DND-41 (cell line): Measurements from ENCODE around the gene MMGT1.

Experiments
- ATAC-seq: fragments of 200-7000 bp; cut with Tn5 transposase; 3 replicates; pipeline ENCODE4 v1.9.1; 2021; ENCODE audit warnings: low read depth; ENCODE audit not compliant: insufficient read depth
- DNase-seq: peaks from one replicate; pipeline ENCODE4 v3.0.0-alpha.2; 2020
- H2AFZ ChIP-seq: 2 replicates; pipeline ENCODE4 v1.6.0; 2012; ENCODE audit warnings: low read depth, low read length
- H3K27ac ChIP-seq: 2 replicates; pipeline ENCODE4 v1.5.1; 2012; ENCODE audit warnings: low read length, inconsistent platforms
- H3K27me3 ChIP-seq: fragments of 200-600 bp; sonication (generic); 2 replicates; pipeline ENCODE4 v1.6.0; 2012; ENCODE audit warnings: low read length, mild to moderate bottlenecking, inconsistent platforms; ENCODE audit not compliant: insufficient read depth, poor library complexity
- H3K36me3 ChIP-seq: 2 replicates; pipeline ENCODE4 v1.5.1; 2012; ENCODE audit warnings: low read length, inconsistent platforms; ENCODE audit not compliant: insufficient read depth
- H3K4me1 ChIP-seq: 2 replicates; pipeline ENCODE4 v1.5.1; 2012; ENCODE audit warnings: mild to moderate bottlenecking, low read length; ENCODE audit not compliant: insufficient read depth
- H3K4me2 ChIP-seq: 2 replicates; pipeline ENCODE4 v1.6.0; 2012; ENCODE audit warnings: mild to moderate bottlenecking, moderate library complexity, low read length, inconsistent platforms; ENCODE audit not compliant: insufficient read depth
- H3K4me3 ChIP-seq, 2 experiments: fragments of 200-600 bp in 1 of 2; shearing (Covaris generic) in 1 of 2; 2 replicates each; pipeline ENCODE4 v1.5.1; 2012 to 2016; ENCODE audit warnings: inconsistent platforms in 2 of 2, low read length in 2 of 2, mild to moderate bottlenecking in 2 of 2, low read depth in 1 of 2, moderate library complexity in 1 of 2
- H3K79me2 ChIP-seq: 2 replicates; pipeline ENCODE4 v1.6.0; 2012; ENCODE audit warnings: low read length, inconsistent platforms; ENCODE audit not compliant: insufficient read depth
- H3K9ac ChIP-seq: 2 replicates; pipeline ENCODE4 v1.6.0; 2012; ENCODE audit warnings: low read depth, mild to moderate bottlenecking, inconsistent platforms, low read length, moderate library complexity
- H3K9me3 ChIP-seq: 2 replicates; pipeline ENCODE4 v1.5.1; 2012; ENCODE audit warnings: low read length, moderate library complexity, mild to moderate bottlenecking, inconsistent platforms; ENCODE audit not compliant: insufficient read depth, severe bottlenecking
- H4K20me1 ChIP-seq: 2 replicates; pipeline ENCODE4 v1.6.0; 2012; ENCODE audit warnings: low read length; ENCODE audit not compliant: insufficient read depth
- CTCF ChIP-seq: IDR thresholded peaks from 2 replicates; pipeline ENCODE4 v1.5.1; 2012; ENCODE audit warnings: borderline replicate concordance, low read length, moderate library complexity, mild to moderate bottlenecking; ENCODE audit not compliant: poor library complexity, severe bottlenecking; ENCODE audit errors: extremely low read depth
- EZH2 ChIP-seq: IDR thresholded peaks from 3 replicates; pipeline ENCODE4 v1.6.1; 2012; ENCODE audit warnings: borderline replicate concordance, low read depth, mild to moderate bottlenecking, moderate library complexity, low read length, inconsistent platforms; ENCODE audit not compliant: severe bottlenecking

The MMGT1 gene

GRCh38 chrX:135973025-135973547 is 702 bp downstream of the MMGT1 start:
- DNase-seq (no peak), ATAC-seq (peak; percentile 5; the same call in 1 of the 3 replicates)
- peak overlapping the region; percentile 98 for H3K27ac ChIP-seq
- peaks cover 40% of the 10 kb centered on the region for H3K79me2 ChIP-seq
- peak overlapping the region; percentile 96 for H2AFZ ChIP-seq
- H3K9me3 ChIP-seq = no peaks in the 10 kb centered on the region
- H3K4me3 ChIP-seq = peak overlapping the region; percentile 92 to 97
- no peaks in the 10 kb centered on the region for H3K27me3 ChIP-seq
- peak overlapping the region; percentile 87 for H3K9ac ChIP-seq
- H3K4me1 ChIP-seq = peaks cover 28% of the 10 kb centered on the region
- H3K4me2 ChIP-seq = peak overlapping the region; percentile 98
- peaks cover 11% of the 10 kb centered on the region for H3K36me3 ChIP-seq
- no peak for TF ChIP-seq CTCF
- no peak for TF ChIP-seq EZH2
- peaks cover 3% of the 10 kb centered on the region; the same call in 1 of the 2 replicates for H4K20me1 ChIP-seq

- no peaks in the 10 kb centered on the region for H3K9me3 ChIP-seq
- TF ChIP-seq CTCF (no peak), EZH2 (no peak)
- no peaks in the 10 kb centered on the region for H4K20me1 ChIP-seq
- ATAC-seq (no peak), DNase-seq (no peak)
- no peaks in the 10 kb centered on the region for H3K36me3 ChIP-seq
- no peaks in the 10 kb centered on the region for H3K27me3 ChIP-seq
- H3K4me3 ChIP-seq = no peak overlapping the region
- no peak overlapping the region for H3K4me2 ChIP-seq
- no peaks in the 10 kb centered on the region for H3K79me2 ChIP-seq
- no peak overlapping the region for H3K9ac ChIP-seq
- no peak overlapping the region for H2AFZ ChIP-seq
- H3K4me1 ChIP-seq = no peaks in the 10 kb centered on the region
- no peak overlapping the region for H3K27ac ChIP-seq
These were observed 22.5 kb downstream of the MMGT1 start for GRCh38 chrX:135951291-135951690.

- H3K4me1 ChIP-seq = no peaks in the 10 kb centered on the region
- H3K27me3 ChIP-seq = no peaks in the 10 kb centered on the region
- no peaks in the 10 kb centered on the region for H4K20me1 ChIP-seq
- H3K4me3 ChIP-seq = no peak overlapping the region
- H3K9ac ChIP-seq = no peak overlapping the region
- TF ChIP-seq CTCF = no peak
- TF ChIP-seq EZH2 = no peak
- no peaks in the 10 kb centered on the region for H3K9me3 ChIP-seq
- ATAC-seq (no peak), DNase-seq (no peak)
- no peak overlapping the region for H2AFZ ChIP-seq
- H3K79me2 ChIP-seq = no peaks in the 10 kb centered on the region
- no peak overlapping the region for H3K27ac ChIP-seq
- H3K36me3 ChIP-seq = no peaks in the 10 kb centered on the region
- no peak overlapping the region for H3K4me2 ChIP-seq
These were observed 29.3 kb downstream of the MMGT1 start for GRCh38 chrX:135944486-135944885.
